ENCODE results near the gene RIN2.

The RIN2 gene

GRCh38 chr20:19781235-19781634 is 23.2 kb downstream of the RIN2 start:
- Histone ChIP-seq H3K36me3 (ENCODE audit: control insufficient read depth, low read depth, low read length) (no peaks in the 10 kb centered on the region), H3K9me3 (ENCODE audit: control insufficient read depth, low read depth, low read length) (no peaks in the 10 kb centered on the region), H3K9ac (ENCODE audit: low read length) (no peak overlapping the region), H3K4me3 (ENCODE audit: low read length) (no peak overlapping the region), H3K4me1 (ENCODE audit: control insufficient read depth, low read depth, low read length) (peaks cover 14% of the 10 kb centered on the region), H3K27me3 (ENCODE audit: control insufficient read depth, insufficient read depth, low read length) (no peaks in the 10 kb centered on the region), H3K27ac (ENCODE audit: low read length) (no peak overlapping the region)

- Histone ChIP-seq H3K9me3 (ENCODE audit: control insufficient read depth, low read depth, low read length) (no peaks in the 10 kb centered on the region), H3K4me3 (ENCODE audit: low read length) (no peak overlapping the region), H3K36me3 (ENCODE audit: control insufficient read depth, low read depth, low read length) (no peaks in the 10 kb centered on the region), H3K27me3 (ENCODE audit: control insufficient read depth, insufficient read depth, low read length) (no peaks in the 10 kb centered on the region), H3K4me1 (ENCODE audit: control insufficient read depth, low read depth, low read length) (peaks cover 12% of the 10 kb centered on the region), H3K27ac (ENCODE audit: low read length) (no peak overlapping the region), H3K9ac (ENCODE audit: low read length) (no peak overlapping the region)
Observed at GRCh38 chr20:19782669-19783068, 24.6 kb downstream of the RIN2 start.

- Histone ChIP-seq H3K27me3 (ENCODE audit: control insufficient read depth, insufficient read depth, low read length) (no peaks in the 10 kb centered on the region), H3K9me3 (ENCODE audit: control insufficient read depth, low read depth, low read length) (peaks cover 8% of the 10 kb centered on the region), H3K4me3 (ENCODE audit: low read length) (no peak overlapping the region), H3K36me3 (ENCODE audit: control insufficient read depth, low read depth, low read length) (no peaks in the 10 kb centered on the region), H3K4me1 (ENCODE audit: control insufficient read depth, low read depth, low read length) (peaks cover 9% of the 10 kb centered on the region), H3K27ac (ENCODE audit: low read length) (no peak overlapping the region), H3K9ac (ENCODE audit: low read length) (no peak overlapping the region)
Observed at GRCh38 chr20:19783966-19784401, 25.9 kb downstream of the RIN2 start.

- Histone ChIP-seq H3K4me3 (ENCODE audit: low read length) (no peak overlapping the region), H3K9ac (ENCODE audit: low read length) (no peak overlapping the region), H3K27ac (ENCODE audit: low read length) (no peak overlapping the region)
Observed at GRCh38 chr20:19784511-19785172, 26.6 kb downstream of the RIN2 start.

GRCh38 chr20:19785173-19785982 is 27.3 kb downstream of the RIN2 start:
- H3K9me3 ChIP-seq (ENCODE audit: control insufficient read depth, low read depth, low read length), result peaks cover 8% of the 10 kb centered on the region
- no peak overlapping the region for H3K27ac ChIP-seq (ENCODE audit: low read length)
- no peaks in the 10 kb centered on the region for H3K27me3 ChIP-seq (ENCODE audit: control insufficient read depth, insufficient read depth, low read length)
- H3K4me1 ChIP-seq (ENCODE audit: control insufficient read depth, low read depth, low read length), result peaks cover 9% of the 10 kb centered on the region
- no peak overlapping the region for H3K9ac ChIP-seq (ENCODE audit: low read length)
- H3K36me3 ChIP-seq (ENCODE audit: control insufficient read depth, low read depth, low read length), result no peaks in the 10 kb centered on the region
- H3K4me3 ChIP-seq (ENCODE audit: low read length), result no peak overlapping the region

More at GRCh38 chr20:19784511-19785172, 26.6 kb downstream of the RIN2 start:
- Histone ChIP-seq H3K4me1 (ENCODE audit: control insufficient read depth, low read depth, low read length) (peaks cover 9% of the 10 kb centered on the region), H3K27me3 (ENCODE audit: control insufficient read depth, insufficient read depth, low read length) (no peaks in the 10 kb centered on the region), H3K36me3 (ENCODE audit: control insufficient read depth, low read depth, low read length) (no peaks in the 10 kb centered on the region), H3K9me3 (ENCODE audit: control insufficient read depth, low read depth, low read length) (peaks cover 8% of the 10 kb centered on the region)

GRCh38 chr20:19785983-19786285 is 27.9 kb downstream of the RIN2 start:
- Histone ChIP-seq H3K27ac (ENCODE audit: low read length) (no peak overlapping the region), H3K9ac (ENCODE audit: low read length) (no peak overlapping the region)

GRCh38 chr20:19786311-19786710 is 28.3 kb downstream of the RIN2 start:
- no peaks in the 10 kb centered on the region for H3K27me3 ChIP-seq (ENCODE audit: control insufficient read depth, insufficient read depth, low read length)
- peaks cover 8% of the 10 kb centered on the region for H3K9me3 ChIP-seq (ENCODE audit: control insufficient read depth, low read depth, low read length)
- no peak overlapping the region for H3K9ac ChIP-seq (ENCODE audit: low read length)
- H3K36me3 ChIP-seq (ENCODE audit: control insufficient read depth, low read depth, low read length), result no peaks in the 10 kb centered on the region
- peaks cover 9% of the 10 kb centered on the region for H3K4me1 ChIP-seq (ENCODE audit: control insufficient read depth, low read depth, low read length)
- H3K4me3 ChIP-seq (ENCODE audit: low read length), result no peak overlapping the region
- no peak overlapping the region for H3K27ac ChIP-seq (ENCODE audit: low read length)

More at GRCh38 chr20:19785983-19786285, 27.9 kb downstream of the RIN2 start:
- H3K9me3 ChIP-seq (ENCODE audit: control insufficient read depth, low read depth, low read length), result peaks cover 8% of the 10 kb centered on the region
- no peaks in the 10 kb centered on the region for H3K36me3 ChIP-seq (ENCODE audit: control insufficient read depth, low read depth, low read length)
- H3K4me3 ChIP-seq (ENCODE audit: low read length), result no peak overlapping the region
- H3K27me3 ChIP-seq (ENCODE audit: control insufficient read depth, insufficient read depth, low read length), result no peaks in the 10 kb centered on the region
- peaks cover 9% of the 10 kb centered on the region for H3K4me1 ChIP-seq (ENCODE audit: control insufficient read depth, low read depth, low read length)

- Histone ChIP-seq H3K36me3 (ENCODE audit: control insufficient read depth, low read depth, low read length) (no peaks in the 10 kb centered on the region), H3K27ac (ENCODE audit: low read length) (no peak overlapping the region), H3K9ac (ENCODE audit: low read length) (no peak overlapping the region), H3K27me3 (ENCODE audit: control insufficient read depth, insufficient read depth, low read length) (no peaks in the 10 kb centered on the region), H3K4me1 (ENCODE audit: control insufficient read depth, low read depth, low read length) (peaks cover 9% of the 10 kb centered on the region), H3K9me3 (ENCODE audit: control insufficient read depth, low read depth, low read length) (peaks cover 8% of the 10 kb centered on the region), H3K4me3 (ENCODE audit: low read length) (no peak overlapping the region)
Observed at GRCh38 chr20:19787366-19787765, 29.3 kb downstream of the RIN2 start.

GRCh38 chr20:19789009-19789408 is 31.0 kb downstream of the RIN2 start:
- Histone ChIP-seq H3K27ac (ENCODE audit: low read length) (no peak overlapping the region), H3K27me3 (ENCODE audit: control insufficient read depth, insufficient read depth, low read length) (no peaks in the 10 kb centered on the region), H3K4me3 (ENCODE audit: low read length) (no peak overlapping the region), H3K9ac (ENCODE audit: low read length) (no peak overlapping the region), H3K36me3 (ENCODE audit: control insufficient read depth, low read depth, low read length) (no peaks in the 10 kb centered on the region), H3K9me3 (ENCODE audit: control insufficient read depth, low read depth, low read length) (peaks cover 8% of the 10 kb centered on the region), H3K4me1 (ENCODE audit: control insufficient read depth, low read depth, low read length) (peaks cover 9% of the 10 kb centered on the region)

- H3K4me1 ChIP-seq (ENCODE audit: control insufficient read depth, low read depth, low read length), result peaks cover 9% of the 10 kb centered on the region
- peaks cover 8% of the 10 kb centered on the region for H3K9me3 ChIP-seq (ENCODE audit: control insufficient read depth, low read depth, low read length)
- no peak overlapping the region for H3K9ac ChIP-seq (ENCODE audit: low read length)
- no peaks in the 10 kb centered on the region for H3K27me3 ChIP-seq (ENCODE audit: control insufficient read depth, insufficient read depth, low read length)
- no peaks in the 10 kb centered on the region for H3K36me3 ChIP-seq (ENCODE audit: control insufficient read depth, low read depth, low read length)
- H3K4me3 ChIP-seq (ENCODE audit: low read length), result no peak overlapping the region
- H3K27ac ChIP-seq (ENCODE audit: low read length), result no peak overlapping the region
Observed at GRCh38 chr20:19789446-19789845, 31.4 kb downstream of the RIN2 start.

- no peaks in the 10 kb centered on the region for H3K36me3 ChIP-seq (ENCODE audit: control insufficient read depth, low read depth, low read length)
- H3K4me1 ChIP-seq (ENCODE audit: control insufficient read depth, low read depth, low read length), result no peaks in the 10 kb centered on the region
Observed at GRCh38 chr20:19791887-19792286, 33.8 kb downstream of the RIN2 start.

GRCh38 chr20:19793716-19794115 is 35.7 kb downstream of the RIN2 start:
- no peak overlapping the region for H3K9ac ChIP-seq (ENCODE audit: low read length)
- H3K27me3 ChIP-seq (ENCODE audit: control insufficient read depth, insufficient read depth, low read length), result no peaks in the 10 kb centered on the region
- no peaks in the 10 kb centered on the region for H3K9me3 ChIP-seq (ENCODE audit: control insufficient read depth, low read depth, low read length)
- no peak overlapping the region for H3K4me3 ChIP-seq (ENCODE audit: low read length)
- H3K36me3 ChIP-seq (ENCODE audit: control insufficient read depth, low read depth, low read length), result no peaks in the 10 kb centered on the region
- no peak overlapping the region for H3K27ac ChIP-seq (ENCODE audit: low read length)
- no peaks in the 10 kb centered on the region for H3K4me1 ChIP-seq (ENCODE audit: control insufficient read depth, low read depth, low read length)

More at GRCh38 chr20:19791887-19792286, 33.8 kb downstream of the RIN2 start:
- Histone ChIP-seq H3K9ac (ENCODE audit: low read length) (no peak overlapping the region), H3K9me3 (ENCODE audit: control insufficient read depth, low read depth, low read length) (peaks cover 8% of the 10 kb centered on the region), H3K27me3 (ENCODE audit: control insufficient read depth, insufficient read depth, low read length) (no peaks in the 10 kb centered on the region), H3K27ac (ENCODE audit: low read length) (no peak overlapping the region), H3K4me3 (ENCODE audit: low read length) (no peak overlapping the region)
